ENCODE measurements around the gene RAP1GAP2.

- TF ChIP-seq EZH2 (IDR thresholded peaks at IDR 0.05; ENCODE audit: insufficient read depth, poor library complexity, severe bottlenecking) (no peak), EZH2phosphoT487 (IDR thresholded peaks at IDR 0.05; ENCODE audit: insufficient read depth, low read depth) (no peak)
These were observed 110.7 kb downstream of the RAP1GAP2 start for GRCh38 chr17:2906901-2907300.
